GM15510 (cell line): ENCODE data around the gene LRTM2.
A peak's percentile ranks its signal among the peaks of the same experiment; 100 is the strongest.

Experiments used
- POLR2A ChIP-seq: IDR thresholded peaks from 3 replicates; pipeline ENCODE4 v1.6.1; 2011; ENCODE audit warnings: borderline replicate concordance; ENCODE audit not compliant: insufficient read length; ENCODE audit errors: extremely low read depth

Gene LRTM2

GRCh38 chr12:1794440-1795090 is 25.8 kb upstream of the LRTM2 start:
- TF ChIP-seq POLR2A = no peak

- no peak for TF ChIP-seq POLR2A
Measured at GRCh38 chr12:1795221-1795784, 25.1 kb upstream of the LRTM2 start.

GRCh38 chr12:1795785-1796514 is 24.4 kb upstream of the LRTM2 start:
- peak; percentile 97 for TF ChIP-seq POLR2A

- TF ChIP-seq POLR2A = no peak
Measured at GRCh38 chr12:1796515-1797010, 23.8 kb upstream of the LRTM2 start.

GRCh38 chr12:1797011-1797901 is 23.1 kb upstream of the LRTM2 start:
- TF ChIP-seq POLR2A = peak; percentile 69

GRCh38 chr12:1797991-1798640 is 22.2 kb upstream of the LRTM2 start:
- no peak for TF ChIP-seq POLR2A

GRCh38 chr12:1798641-1799020 is 21.7 kb upstream of the LRTM2 start:
- no peak for TF ChIP-seq POLR2A

GRCh38 chr12:1799051-1799881 is 21.1 kb upstream of the LRTM2 start:
- no peak for TF ChIP-seq POLR2A

GRCh38 chr12:1799882-1800400 is 20.4 kb upstream of the LRTM2 start:
- TF ChIP-seq POLR2A = no peak

GRCh38 chr12:1800401-1801302 is 19.7 kb upstream of the LRTM2 start:
- TF ChIP-seq POLR2A = no peak

GRCh38 chr12:1801303-1801975 is 18.9 kb upstream of the LRTM2 start:
- TF ChIP-seq POLR2A = no peak

GRCh38 chr12:1803736-1804135 is 16.6 kb upstream of the LRTM2 start:
- no peak for TF ChIP-seq POLR2A

GRCh38 chr12:1804545-1805332 is 15.6 kb upstream of the LRTM2 start:
- peak; percentile 55 for TF ChIP-seq POLR2A
